Liver (tissue), 9 donors: Measurements from ENCODE around the gene SAMD4B. TPM values are rescaled to one million over a fixed set of nuclear protein-coding genes. Genes with fewer than 3 reads are reported as not detected.

Source experiments
- DNase-seq: peaks from one replicate; pipeline ENCODE4 v3.0.0-alpha.2; 2017; ENCODE audit warnings: low spot score
- H3K27ac ChIP-seq, 2 donors: one replicate each; pipeline ENCODE4 v1.7.0; 2013; ENCODE audit warnings: inconsistent platforms in 2 of 2, low read length in 2 of 2, control low read depth in 1 of 2, low read depth in 1 of 2, mild to moderate bottlenecking in 1 of 2
- H3K27me3 ChIP-seq, 4 donors: one replicate each; pipeline versions ENCODE4 v1.6.1 to v1.7.0; 2013; ENCODE audit warnings: low read length in 3 of 4, inconsistent platforms in 1 of 4, mild to moderate bottlenecking in 1 of 4, moderate library complexity in 1 of 4; ENCODE audit not compliant: control insufficient read depth in 4 of 4, insufficient read depth in 4 of 4
- H3K36me3 ChIP-seq, 4 donors: one replicate each; pipeline versions ENCODE4 v1.6.1 to v1.7.0; 2013; ENCODE audit warnings: low read length in 3 of 4, mild to moderate bottlenecking in 3 of 4, low read depth in 1 of 4, moderate library complexity in 1 of 4; ENCODE audit not compliant: control insufficient read depth in 4 of 4, insufficient read depth in 3 of 4
- H3K4me1 ChIP-seq, 4 donors: one replicate each; pipeline versions ENCODE4 v1.6.1 to v1.7.0; 2013; ENCODE audit warnings: low read length in 3 of 4, mild to moderate bottlenecking in 3 of 4, moderate library complexity in 1 of 4; ENCODE audit not compliant: control insufficient read depth in 4 of 4, insufficient read depth in 4 of 4
- H3K4me3 ChIP-seq, 3 donors: one replicate each; pipeline versions ENCODE4 v1.6.1 to v1.7.0; 2013; ENCODE audit warnings: low read length in 3 of 3, control low read depth in 1 of 3, low read depth in 1 of 3, mild to moderate bottlenecking in 1 of 3
- H3K9ac ChIP-seq, 2 donors: one replicate each; pipeline ENCODE4 v1.7.0; 2013; ENCODE audit warnings: low read length in 2 of 2, mild to moderate bottlenecking in 2 of 2, moderate library complexity in 2 of 2, control low read depth in 1 of 2, low read depth in 1 of 2
- H3K9me3 ChIP-seq, 4 donors: one replicate each; pipeline versions ENCODE4 v1.6.1 to v1.7.0; 2013; ENCODE audit warnings: low read length in 3 of 4; ENCODE audit not compliant: control insufficient read depth in 4 of 4
- ATF3 ChIP-seq: IDR thresholded peaks from 2 replicates; pipeline ENCODE4 v1.6.1; 2016; ENCODE audit warnings: antibody characterized with exemption
- CTCF ChIP-seq: fragments of 150-350 bp; IDR thresholded peaks from 2 replicates; pipeline ENCODE4 v1.5.1; 2017; ENCODE audit warnings: improper control_type of control experiment, low read depth, low read length; ENCODE audit not compliant: missing input control
- EGR1 ChIP-seq, 2 donors: IDR thresholded peaks; 2 replicates each; pipeline ENCODE4 v1.6.1; 2016 to 2018; ENCODE audit warnings: antibody characterized with exemption in 2 of 2, low read depth in 2 of 2
- FOXA1 ChIP-seq: IDR thresholded peaks from 2 replicates; pipeline ENCODE4 v1.6.1; 2016; ENCODE audit warnings: antibody characterized with exemption
- FOXA2 ChIP-seq: IDR thresholded peaks from 2 replicates; pipeline ENCODE4 v1.6.1; 2016; ENCODE audit warnings: antibody characterized with exemption
- HNF4A ChIP-seq, 2 donors: conservative IDR thresholded peaks; 2 replicates each; pipeline ENCODE4 v1.6.1; 2016; ENCODE audit warnings: antibody characterized with exemption in 2 of 2, mild to moderate bottlenecking in 2 of 2
- HNF4G ChIP-seq: IDR thresholded peaks from 2 replicates; pipeline ENCODE4 v1.6.1; 2016; ENCODE audit warnings: antibody characterized with exemption
- MAX ChIP-seq: IDR thresholded peaks from 2 replicates; pipeline ENCODE4 v1.6.1; 2016; ENCODE audit warnings: antibody characterized with exemption
- NR2F2 ChIP-seq: IDR thresholded peaks from 2 replicates; pipeline ENCODE4 v1.6.1; 2016; ENCODE audit warnings: antibody characterized with exemption
- REST ChIP-seq: IDR thresholded peaks from 2 replicates; pipeline ENCODE4 v1.6.1; 2016; ENCODE audit warnings: antibody characterized with exemption, mild to moderate bottlenecking
- RXRA ChIP-seq, 2 donors: IDR thresholded peaks; 2 replicates each; pipeline ENCODE4 v1.6.1; 2017 to 2018; ENCODE audit warnings: antibody characterized with exemption in 2 of 2, mild to moderate bottlenecking in 1 of 2
- WGBS: extraction: QIAGEN DNeasy Blood & Tissue Kit; methylation state at CpG from one replicate; pipeline ENCODE4 v1.1.7; 2013; 5-methylcytosine and 5-hydroxymethylcytosine counted together
- polyA plus RNA-seq, 2 donors: library from polyadenylated mRNA; stranded (reverse) in 1 of 2; unstranded in 1 of 2; fragments of 200-250 nt in 1 of 2; fragments of >200 nt in 1 of 2; fragmentation: Nextera tagmentation in 1 of 2; extraction: Ambion mirVana in 1 of 2; gene quantifications; one replicate each; pipeline versions ENCODE4 v1.2.1 to v1.2.3, GENCODE V29; 2013 to 2015
- total RNA-seq, 2 donors: library from RNA; depleted of rRNA; stranded (reverse); fragments of >200 nt; gene quantifications; one replicate each; pipeline ENCODE4 v1.2.3, GENCODE V29; 2014
- donor health status: healthy.
- donor health status: healthy.
- donor health status: healthy.
- donor health status: healthy.
- donor health status: healthy.

Gene SAMD4B
- total and polyA plus RNA-seq, 4 donors, result 17.3 to 39.4 (median 30.5) TPM

GRCh38 chr19:39304701-39305571, 37.3 kb upstream of the SAMD4B start:
- TF ChIP-seq REST (no peak), HNF4G (no peak)
- H3K9me3 ChIP-seq, result no peaks in the 10 kb centered on the region
- H3K27me3 ChIP-seq, result peaks cover 0 to 6% (median under 1%) of the 10 kb centered on the region in 4 donors

GRCh38 chr19:39306075-39306474, 36.1 kb upstream of the SAMD4B start:
- Histone ChIP-seq H3K4me1 (peaks cover 0 to 6% (median 0%) of the 10 kb centered on the region in 4 donors), H3K27ac (no peak overlapping the region), H3K9ac (no peak overlapping the region), H3K27me3 (peaks cover 0 to 6% (median under 1%) of the 10 kb centered on the region in 4 donors), H3K36me3 (no peaks in the 10 kb centered on the region), H3K4me3 (no peak overlapping the region), H3K9me3 (no peaks in the 10 kb centered on the region)
- TF ChIP-seq FOXA2 (no peak), EGR1 (IDR thresholded peaks at IDR 0.05; ENCODE audit: low read depth in 2 of 2) (no peak), MAX (no peak), REST (no peak), CTCF (no peak), NR2F2 (no peak), FOXA1 (no peak), HNF4A (conservative IDR thresholded peaks at IDR 0.05) (no peak), ATF3 (no peak), RXRA (IDR thresholded peaks at IDR 0.05) (no peak)
- DNase-seq, result no peak

More at GRCh38 chr19:39304701-39305571, 37.3 kb upstream of the SAMD4B start:
- H3K27ac ChIP-seq, result no peak overlapping the region
- no peak overlapping the region for H3K9ac ChIP-seq
- no peak for DNase-seq
- no peaks in the 10 kb centered on the region for H3K36me3 ChIP-seq
- H3K4me1 ChIP-seq, result peaks cover 0 to 6% (median 0%) of the 10 kb centered on the region in 4 donors
- 53% methylated on average over 6 of the region's 6 CpGs for WGBS
- no peak overlapping the region for H3K4me3 ChIP-seq
